CD8-positive, alpha-beta memory T cell (primary cell): Measurements from ENCODE around the gene EFEMP1. TPM values are rescaled to one million over a fixed set of nuclear protein-coding genes. Genes with fewer than 3 reads are reported as not detected.

Experiments
- CTCF ChIA-PET: fragments of 350-600 bp; sonication (Branson Sonifier 250); formaldehyde crosslinking; loops from one replicate; lab custom pipeline; 2021; ENCODE audit warnings: antibody characterized with exemption; lab: Charles Lee
- POLR2A ChIA-PET: fragments of 350-600 bp; sonication (Branson Sonifier 250); formaldehyde crosslinking; loops from one replicate; lab custom pipeline; 2021; ENCODE audit warnings: antibody characterized with exemption; lab: Charles Lee
- DNase-seq, 5 donors: peaks; one replicate each; pipeline versions ENCODE4 v3.0.0 to v3.0.0-alpha.2; 2020 to 2022; ENCODE audit warnings: mixed read lengths in 1 of 5
- H3K27ac ChIP-seq: one replicate; pipeline ENCODE4 v1.7.0; 2013; ENCODE audit warnings: low read depth, mild to moderate bottlenecking, low read length, moderate library complexity
- H3K27me3 ChIP-seq: 2 replicates; pipeline ENCODE4 v1.7.0; 2013; ENCODE audit warnings: low read length, mild to moderate bottlenecking; ENCODE audit not compliant: insufficient read depth, poor library complexity, severe bottlenecking
- H3K36me3 ChIP-seq: 2 replicates; pipeline ENCODE4 v1.7.0; 2013; ENCODE audit warnings: mild to moderate bottlenecking, low read length, moderate library complexity; ENCODE audit not compliant: insufficient read depth
- H3K4me1 ChIP-seq: 2 replicates; pipeline ENCODE4 v1.7.0; 2013; ENCODE audit warnings: mild to moderate bottlenecking, low read length, moderate library complexity; ENCODE audit not compliant: insufficient read depth
- H3K4me3 ChIP-seq: 2 replicates; pipeline ENCODE4 v1.7.0; 2013; ENCODE audit warnings: mild to moderate bottlenecking, low read length
- H3K9me3 ChIP-seq: 2 replicates; pipeline ENCODE4 v1.7.0; 2013; ENCODE audit warnings: mild to moderate bottlenecking, low read length
- H3K27ac Mint-ChIP-seq, 8 donors: one replicate each; pipeline ENCODE4 v1.8.0; 2020 to 2021; ENCODE audit warnings: mixed read lengths in 8 of 8, mild to moderate bottlenecking in 6 of 8, inconsistent platforms in 3 of 8, moderate library complexity in 3 of 8
- H3K27me3 Mint-ChIP-seq, 2 donors: one replicate each; pipeline ENCODE4 v1.8.0; 2020 to 2021; ENCODE audit warnings: mixed read lengths in 2 of 2, mild to moderate bottlenecking in 1 of 2, moderate library complexity in 1 of 2
- H3K36me3 Mint-ChIP-seq, 3 donors: one replicate each; pipeline ENCODE4 v1.8.0; 2020 to 2021; ENCODE audit warnings: mixed read lengths in 3 of 3, inconsistent platforms in 1 of 3, mild to moderate bottlenecking in 1 of 3
- H3K4me1 Mint-ChIP-seq, 3 donors: one replicate each; pipeline ENCODE4 v1.8.0; 2020 to 2021; ENCODE audit warnings: mixed read lengths in 3 of 3, inconsistent platforms in 1 of 3, mild to moderate bottlenecking in 1 of 3
- H3K4me3 Mint-ChIP-seq, 7 donors: one replicate each; pipeline ENCODE4 v1.8.0; 2020 to 2021; ENCODE audit warnings: mixed read lengths in 7 of 7, mild to moderate bottlenecking in 6 of 7, moderate library complexity in 4 of 7, inconsistent platforms in 2 of 7
- H3K9me3 Mint-ChIP-seq, 5 donors: one replicate each; pipeline ENCODE4 v1.8.0; 2020 to 2022; ENCODE audit warnings: mixed read lengths in 5 of 5, mild to moderate bottlenecking in 3 of 5, moderate library complexity in 2 of 5, inconsistent platforms in 1 of 5
- polyA plus RNA-seq: library from polyadenylated mRNA; unstranded; fragments of 300-500 nt; fragmentation: Illumina TruSeq; gene quantifications from one replicate; pipeline ENCODE4 v1.2.3, GENCODE V29; 2021
- total RNA-seq, 2 experiments: library from RNA; stranded (reverse); gene quantifications; one replicate each; pipeline ENCODE4 v1.2.3, GENCODE V29; 2021

EFEMP1 gene, protein sequence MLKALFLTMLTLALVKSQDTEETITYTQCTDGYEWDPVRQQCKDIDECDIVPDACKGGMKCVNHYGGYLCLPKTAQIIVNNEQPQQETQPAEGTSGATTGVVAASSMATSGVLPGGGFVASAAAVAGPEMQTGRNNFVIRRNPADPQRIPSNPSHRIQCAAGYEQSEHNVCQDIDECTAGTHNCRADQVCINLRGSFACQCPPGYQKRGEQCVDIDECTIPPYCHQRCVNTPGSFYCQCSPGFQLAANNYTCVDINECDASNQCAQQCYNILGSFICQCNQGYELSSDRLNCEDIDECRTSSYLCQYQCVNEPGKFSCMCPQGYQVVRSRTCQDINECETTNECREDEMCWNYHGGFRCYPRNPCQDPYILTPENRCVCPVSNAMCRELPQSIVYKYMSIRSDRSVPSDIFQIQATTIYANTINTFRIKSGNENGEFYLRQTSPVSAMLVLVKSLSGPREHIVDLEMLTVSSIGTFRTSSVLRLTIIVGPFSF
- not detected for total RNA-seq
- not detected for polyA plus RNA-seq

DNA sequence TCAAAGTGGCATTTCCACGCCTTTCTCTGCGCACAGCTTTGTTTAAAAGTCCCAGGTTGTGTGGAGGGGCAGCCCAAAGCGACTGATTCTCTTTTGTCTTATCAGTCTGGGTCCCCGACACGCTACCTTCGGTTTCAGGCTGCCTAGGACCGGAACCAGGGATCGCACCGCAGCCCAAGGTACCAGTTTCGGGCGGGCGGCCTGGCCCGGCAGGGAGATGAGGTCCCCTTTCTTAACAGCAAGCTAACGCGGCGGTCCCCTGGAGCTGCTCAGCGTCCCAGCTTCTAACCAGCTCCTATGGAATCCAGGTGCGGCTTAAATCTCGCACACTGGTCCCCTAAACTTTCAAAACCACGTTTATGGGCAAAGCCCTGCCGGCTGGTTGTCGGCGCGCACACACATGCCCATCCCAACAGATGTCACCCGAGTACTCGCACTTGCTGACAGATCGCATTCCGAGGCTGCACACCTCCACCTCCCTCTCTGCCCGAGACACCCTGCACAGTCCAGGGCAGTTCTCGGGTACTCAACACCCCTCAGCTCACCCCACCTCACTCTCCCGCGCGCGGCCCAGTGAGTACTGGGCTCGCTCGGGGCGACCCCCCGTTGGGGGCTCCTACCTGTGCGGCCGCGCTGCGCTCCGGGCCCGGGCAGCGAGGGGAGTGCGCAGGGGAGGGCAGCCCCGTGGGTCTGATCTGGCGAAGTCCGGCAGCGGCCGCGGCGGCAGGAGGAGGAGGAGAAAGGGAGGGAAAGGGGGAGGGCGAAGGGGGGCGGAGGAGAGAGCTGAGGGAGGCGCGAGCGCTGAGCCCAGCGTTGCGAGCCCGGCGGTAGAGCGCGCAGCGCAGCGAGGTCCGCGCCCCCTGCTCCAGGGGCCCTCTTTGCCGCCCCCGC is at the start of gene EFEMP1:
Gene EFEMP1, minus strand, starts transcription at position 692 of the 891 bp plus-strand sequence. CDS start 1,342 bp downstream, outside the sequence.
- DNase-seq, result no peak
- Histone ChIP-seq H3K9me3 (no peaks in the 10 kb centered on the region), H3K4me1 (no peaks in the 10 kb centered on the region), H3K27ac (no peak within 1 kb of the TSS), H3K4me3 (no peak within 1 kb of the TSS), H3K27me3 (no peaks in the 10 kb centered on the region), H3K36me3 (no peaks in the 10 kb centered on the region)
- peaks cover 0 to 8% (median 3%) of the 10 kb centered on the region in 5 donors for H3K9me3 Mint-ChIP-seq
- CTCF ChIA-PET, result no interaction called here
- peaks cover 22 to 37% of the 10 kb centered on the region in 2 donors for H3K27me3 Mint-ChIP-seq
- H3K4me1 Mint-ChIP-seq, result peaks cover 0 to 12% (median 0%) of the 10 kb centered on the region in 3 donors
- POLR2A ChIA-PET, result no interaction called here
- H3K4me3 Mint-ChIP-seq, result no peak within 1 kb of the TSS
- H3K36me3 Mint-ChIP-seq, result no peaks in the 10 kb centered on the region
- no peak within 1 kb of the TSS for H3K27ac Mint-ChIP-seq

DNA sequence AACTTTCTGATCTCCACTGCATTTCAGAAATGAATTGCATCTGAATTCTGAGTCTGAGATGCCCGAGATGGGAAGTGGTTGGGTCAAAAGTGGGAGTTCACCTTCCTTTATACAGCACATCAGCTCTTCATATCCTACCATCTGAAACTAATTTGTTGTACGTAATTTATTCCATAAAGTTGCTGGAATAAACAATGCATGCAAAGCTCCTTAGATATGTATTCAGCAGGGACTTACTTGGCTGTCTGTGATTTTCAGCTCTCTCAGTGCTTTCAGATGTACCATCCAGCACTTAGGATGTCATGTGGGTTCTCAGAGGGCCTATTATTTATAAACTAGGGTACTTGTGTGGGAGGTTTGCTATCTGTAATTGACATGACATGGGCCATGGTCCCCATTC is 46.9 kb upstream of the EFEMP1 start:
- H3K27ac Mint-ChIP-seq, result no peak overlapping the region
- CTCF ChIA-PET, result no interaction called here
- no peak overlapping the region for H3K4me3 Mint-ChIP-seq
- no peaks in the 10 kb centered on the region for H3K27me3 ChIP-seq
- H3K4me3 ChIP-seq, result no peak overlapping the region
- no peaks in the 10 kb centered on the region for H3K4me1 Mint-ChIP-seq
- POLR2A ChIA-PET, result no interaction called here
- peaks cover 0 to 8% (median 1%) of the 10 kb centered on the region in 5 donors for H3K9me3 Mint-ChIP-seq
- no peaks in the 10 kb centered on the region for H3K9me3 ChIP-seq
- no peaks in the 10 kb centered on the region for H3K36me3 Mint-ChIP-seq
- no peaks in the 10 kb centered on the region for H3K36me3 ChIP-seq
- H3K4me1 ChIP-seq, result no peaks in the 10 kb centered on the region
- no peaks in the 10 kb centered on the region for H3K27me3 Mint-ChIP-seq
- H3K27ac ChIP-seq, result no peak overlapping the region
- DNase-seq, result no peak

DNA sequence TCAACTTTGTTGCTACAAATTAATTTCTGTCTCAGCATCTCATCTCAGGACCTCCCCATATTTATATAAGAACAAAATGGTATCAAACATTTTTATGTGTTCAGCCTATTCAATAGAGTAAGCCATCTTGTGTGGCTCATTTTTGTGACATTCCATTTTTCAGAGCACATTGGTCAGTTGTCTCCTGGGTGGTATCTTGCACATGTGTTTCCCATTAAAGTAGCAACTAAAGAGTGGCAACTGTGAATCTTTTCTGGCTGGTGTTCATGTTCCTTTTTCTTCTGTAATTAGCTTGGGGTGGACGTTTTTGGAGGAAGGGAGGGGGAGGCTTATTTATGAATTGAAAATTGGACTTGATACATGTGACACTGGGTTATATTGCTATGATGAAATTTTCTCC is 45.4 kb upstream of the EFEMP1 start:
- Histone ChIP-seq H3K27ac (no peak overlapping the region), H3K36me3 (no peaks in the 10 kb centered on the region), H3K4me1 (no peaks in the 10 kb centered on the region), H3K4me3 (no peak overlapping the region), H3K27me3 (no peaks in the 10 kb centered on the region), H3K9me3 (no peaks in the 10 kb centered on the region)
- H3K4me1 Mint-ChIP-seq, result no peaks in the 10 kb centered on the region
- peaks cover 0 to 6% (median 1%) of the 10 kb centered on the region in 5 donors for H3K9me3 Mint-ChIP-seq
- POLR2A ChIA-PET, result no interaction called here
- H3K36me3 Mint-ChIP-seq, result no peaks in the 10 kb centered on the region
- no peak overlapping the region for H3K27ac Mint-ChIP-seq
- no peak overlapping the region for H3K4me3 Mint-ChIP-seq
- DNase-seq, result no peak
- CTCF ChIA-PET, result no interaction called here
- H3K27me3 Mint-ChIP-seq, result no peaks in the 10 kb centered on the region

DNA sequence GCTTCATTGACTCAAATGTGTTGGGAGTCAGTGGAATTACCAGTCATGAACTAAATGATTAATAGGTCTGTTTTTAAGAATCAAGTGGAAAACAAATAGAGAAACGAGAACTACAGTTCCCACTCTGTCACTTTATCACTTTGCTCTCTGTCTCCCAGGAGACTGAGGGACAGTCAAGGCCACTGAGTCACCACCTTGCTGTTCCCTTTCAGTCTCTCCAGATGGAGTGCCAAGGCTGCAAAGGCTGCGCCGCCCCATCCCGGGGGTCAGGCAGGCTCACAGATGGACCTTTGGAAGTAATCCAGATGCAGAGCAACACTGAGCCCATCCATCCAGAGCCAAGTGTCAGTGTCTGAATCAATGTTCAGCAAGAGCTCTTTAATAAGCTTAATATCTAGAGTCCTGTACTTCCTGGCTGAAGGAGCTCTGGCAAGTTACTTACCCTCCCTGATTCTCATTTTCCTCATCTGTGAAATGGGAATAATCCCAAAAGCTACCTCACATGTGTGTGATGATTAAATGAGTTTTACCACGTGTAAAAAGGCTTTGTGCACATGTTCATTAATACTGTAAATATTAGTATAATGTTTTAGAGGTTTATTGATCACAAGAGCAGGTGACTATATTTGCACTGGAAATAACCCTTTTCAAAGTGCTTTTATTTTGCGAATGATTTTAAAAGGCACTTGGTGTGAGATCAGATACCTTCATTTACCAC is 43.0 kb upstream of the EFEMP1 start:
- H3K27me3 Mint-ChIP-seq, result no peaks in the 10 kb centered on the region
- no peak overlapping the region for H3K4me3 ChIP-seq
- H3K27ac Mint-ChIP-seq, result no peak overlapping the region
- no peaks in the 10 kb centered on the region for H3K36me3 Mint-ChIP-seq
- no peak overlapping the region for H3K4me3 Mint-ChIP-seq
- no peaks in the 10 kb centered on the region for H3K27me3 ChIP-seq
- H3K36me3 ChIP-seq, result no peaks in the 10 kb centered on the region
- no peak overlapping the region for H3K27ac ChIP-seq
- no peaks in the 10 kb centered on the region for H3K4me1 ChIP-seq
- DNase-seq, result no peak
- ChIA-PET POLR2A (no interaction called here), CTCF (no interaction called here)
- H3K9me3 Mint-ChIP-seq, result peaks cover 0 to 6% (median 2%) of the 10 kb centered on the region in 5 donors
- H3K4me1 Mint-ChIP-seq, result no peaks in the 10 kb centered on the region
- no peaks in the 10 kb centered on the region for H3K9me3 ChIP-seq

DNA sequence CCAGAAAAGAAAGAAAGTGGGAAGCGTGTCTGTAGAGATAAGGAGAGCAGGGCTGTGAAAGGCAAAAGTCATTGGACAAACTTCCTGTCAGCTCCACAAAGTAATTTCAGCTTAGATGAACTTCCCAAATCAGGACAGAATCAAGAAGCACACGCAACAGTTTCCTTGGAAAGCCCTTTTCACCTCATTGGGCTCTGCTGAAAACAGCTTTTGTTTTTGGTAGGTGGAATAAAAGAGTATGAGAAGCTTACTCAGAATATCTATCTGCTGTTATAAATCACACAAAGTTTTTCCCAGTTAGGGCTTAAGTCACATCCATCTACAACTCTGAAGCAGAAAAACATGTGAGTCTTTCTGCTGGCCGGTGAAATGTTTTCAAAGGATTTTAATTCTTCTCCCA is 42.4 kb upstream of the EFEMP1 start:
- no peak overlapping the region for H3K4me3 Mint-ChIP-seq
- no peak overlapping the region for H3K27ac Mint-ChIP-seq
- DNase-seq, result no peak
- H3K27ac ChIP-seq, result no peak overlapping the region
- H3K4me1 Mint-ChIP-seq, result no peaks in the 10 kb centered on the region
- POLR2A ChIA-PET, result no interaction called here
- H3K9me3 Mint-ChIP-seq, result peaks cover 0 to 6% (median 0%) of the 10 kb centered on the region in 5 donors
- H3K4me3 ChIP-seq, result no peak overlapping the region
- no peaks in the 10 kb centered on the region for H3K36me3 Mint-ChIP-seq
- no peaks in the 10 kb centered on the region for H3K4me1 ChIP-seq
- no peaks in the 10 kb centered on the region for H3K9me3 ChIP-seq
- no peaks in the 10 kb centered on the region for H3K27me3 ChIP-seq
- CTCF ChIA-PET, result no interaction called here
- no peaks in the 10 kb centered on the region for H3K36me3 ChIP-seq
- H3K27me3 Mint-ChIP-seq, result no peaks in the 10 kb centered on the region

DNA sequence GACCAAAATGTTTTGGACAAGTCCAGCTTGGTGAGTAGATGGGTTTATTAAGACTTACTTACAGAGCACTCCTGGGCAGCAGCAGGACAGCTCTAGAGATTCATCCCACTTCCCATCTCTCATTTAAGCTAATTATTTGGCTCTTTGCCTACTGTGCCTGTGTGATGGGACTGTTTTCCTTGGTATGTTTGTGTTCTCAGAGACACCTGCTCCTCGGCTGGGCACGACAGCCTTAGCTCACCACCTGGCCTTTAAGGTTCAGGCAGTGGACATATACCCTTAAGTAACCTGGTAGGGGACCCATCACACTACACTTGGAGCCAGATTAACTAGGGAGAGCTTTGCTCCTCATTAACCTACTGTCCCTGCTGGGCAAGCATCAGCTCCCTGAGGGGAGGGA is 41.7 kb upstream of the EFEMP1 start:
- no peaks in the 10 kb centered on the region for H3K4me1 Mint-ChIP-seq

DNA sequence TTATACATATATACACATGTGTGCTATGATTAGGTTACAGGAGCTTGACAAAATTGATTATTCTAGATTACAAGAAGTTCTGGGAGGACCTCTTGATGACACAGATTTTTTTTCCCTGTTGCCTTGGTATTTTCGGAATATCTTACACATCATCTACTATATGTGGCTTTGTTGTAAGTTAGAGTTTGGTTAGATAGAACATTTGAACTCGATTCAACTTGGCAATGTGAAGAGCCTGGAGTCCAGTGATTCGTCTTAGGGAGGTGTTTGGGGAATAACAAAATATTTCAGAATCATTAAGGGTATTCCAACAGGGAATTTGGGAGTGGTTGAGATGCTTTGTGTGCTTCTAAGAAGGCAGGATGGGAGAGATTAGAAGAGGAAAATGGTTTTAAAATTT is 39.3 kb upstream of the EFEMP1 start:
- Histone ChIP-seq H3K4me1 (no peaks in the 10 kb centered on the region), H3K27me3 (no peaks in the 10 kb centered on the region), H3K36me3 (no peaks in the 10 kb centered on the region), H3K4me3 (no peak overlapping the region), H3K27ac (no peak overlapping the region), H3K9me3 (no peaks in the 10 kb centered on the region)
- H3K36me3 Mint-ChIP-seq, result no peaks in the 10 kb centered on the region
- H3K9me3 Mint-ChIP-seq, result peaks cover 0 to 6% (median 3%) of the 10 kb centered on the region in 5 donors
- peaks cover 0 to 3% of the 10 kb centered on the region in 2 donors for H3K27me3 Mint-ChIP-seq
- no peak overlapping the region for H3K27ac Mint-ChIP-seq
- no peak overlapping the region for H3K4me3 Mint-ChIP-seq
- CTCF ChIA-PET, result no interaction called here
- POLR2A ChIA-PET, result no interaction called here
- H3K4me1 Mint-ChIP-seq, result no peaks in the 10 kb centered on the region
- DNase-seq, result no peak

More for the DNA sequence above, 41.7 kb upstream of the EFEMP1 start:
- H3K27ac ChIP-seq, result no peak overlapping the region
- no peaks in the 10 kb centered on the region for H3K4me1 ChIP-seq
- Mint-ChIP-seq H3K27me3 (no peaks in the 10 kb centered on the region), H3K27ac (no peak overlapping the region), H3K4me3 (no peak overlapping the region), H3K36me3 (no peaks in the 10 kb centered on the region), H3K9me3 (peaks cover 0 to 6% (median 0%) of the 10 kb centered on the region in 5 donors)
- H3K36me3 ChIP-seq, result no peaks in the 10 kb centered on the region
- H3K27me3 ChIP-seq, result no peaks in the 10 kb centered on the region
- no peak overlapping the region for H3K4me3 ChIP-seq
- no peak for DNase-seq
- CTCF ChIA-PET, result no interaction called here
- POLR2A ChIA-PET, result no interaction called here
- no peaks in the 10 kb centered on the region for H3K9me3 ChIP-seq
